ENCODE results near the gene MANF. TPM values are rescaled to one million over a fixed set of nuclear protein-coding genes. Genes with fewer than 3 reads are reported as not detected.

MANF gene
- total and polyA plus RNA-seq, 2 of the 13 experiments (the other 11 are each of a cell fraction or from before 2014, with no cell fraction given) = 55.4 to 269 TPM

GRCh38 chr3:51374456-51374855 lies 10.6 kb upstream of the MANF start:
- Histone ChIP-seq H3K4me2 (ENCODE audit: low read depth, low read length) (no peak overlapping the region), H4K20me1 (ENCODE audit: insufficient read depth, low read length) (no peaks in the 10 kb centered on the region), H3K27ac (ENCODE audit: extremely low read length, insufficient read depth, low read length) (no peak overlapping the region), H3K9ac (ENCODE audit: insufficient read depth, low read depth, low read length) (no peak overlapping the region), H3K27me3 (ENCODE audit: control insufficient read depth in 1 of 2, insufficient read depth in 2 of 2, low read length in 2 of 2) (peaks cover 7 to 62% of the 10 kb centered on the region in 2 experiments; a peak in 4 of 5 replicates), H3K79me2 (ENCODE audit: insufficient read depth, low read length) (no peaks in the 10 kb centered on the region), H3K36me3 (replicated peaks in 1 of 2; ENCODE audit: control insufficient read depth in 1 of 2, insufficient read depth in 2 of 2, low read length in 2 of 2) (no peaks in the 10 kb centered on the region), H2AFZ (ENCODE audit: low read length) (no peak overlapping the region), H3K9me3 (ENCODE audit: low read length) (no peaks in the 10 kb centered on the region), H3K4me3 (replicated peaks in 1 of 3; ENCODE audit: insufficient read depth in 1 of 3, low read depth in 2 of 3, low read length in 3 of 3) (no peak overlapping the region), H3K4me1 (ENCODE audit: insufficient read depth, low read length) (no peaks in the 10 kb centered on the region)
- CTCF ChIA-PET (ENCODE audit: low intra/inter-chr PET ratio, low total read pairs) = no interaction called here
- BruUV-seq (replicated peaks) = no TSS peak
- POLR2A ChIA-PET = no interaction called here
- intact Hi-C loops (cut with micrococcal nuclease; ENCODE audit: unreplicated experiment) = no loop called here
- ATAC-seq (no peak), DNase-seq (ENCODE audit: low spot score) (no peak), FAIRE-seq (no peak)
- in situ Hi-C loops (cut with HindIII; ENCODE audit: extremely low pct_ligation_motif_present, low pct_unique_long_range_greater_than_20kb) = loop anchor here (5.0 to 10.0 kb wide), 3 partner anchors 270 to 757 kb away; partner anchors contain the start of gene MAPKAPK3
- TF ChIP-seq ELF3 (CRISPR knock-in tag; IDR thresholded peaks at IDR 0.05) = no peak
- no peak for TF ChIP-seq FOXP4 (CRISPR knock-in tag; IDR thresholded peaks at IDR 0.05)
- TF ChIP-seq PLRG1 (conservative IDR thresholded peaks at IDR 0.05) = no peak
- no peak for TF ChIP-seq HMGA1 (CRISPR knock-in tag; conservative IDR thresholded peaks at IDR 0.05)
- no peak for TF ChIP-seq ZNF670 (CRISPR knock-in tag; IDR thresholded peaks at IDR 0.05; ENCODE audit: borderline replicate concordance)
- TF ChIP-seq ZXDC (CRISPR knock-in tag; IDR thresholded peaks at IDR 0.05) = no peak
- no peak for TF ChIP-seq KAT7 (CRISPR knock-in tag; IDR thresholded peaks at IDR 0.05; ENCODE audit: borderline replicate concordance)
- TF ChIP-seq NFIC (IDR thresholded peaks at IDR 0.05; ENCODE audit: low read length) = no peak
- TF ChIP-seq NFYC (CRISPR knock-in tag; IDR thresholded peaks at IDR 0.05) = no peak
- no peak for TF ChIP-seq ZNF558 (CRISPR knock-in tag; IDR thresholded peaks at IDR 0.05; ENCODE audit: borderline replicate concordance)
- no peak for TF ChIP-seq KLF9 (CRISPR knock-in tag; IDR thresholded peaks at IDR 0.05; ENCODE audit: low read depth)
- no peak for TF ChIP-seq BORCS8-MEF2B (CRISPR knock-in tag; IDR thresholded peaks at IDR 0.05)
- no peak for TF ChIP-seq EP300 (IDR thresholded peaks at IDR 0.05; ENCODE audit: low read depth in 2 of 2, low read length in 2 of 2)
- TF ChIP-seq EP300 (CRISPR knock-in tag; IDR thresholded peaks at IDR 0.05; ENCODE audit: borderline replicate concordance) = no peak
- TF ChIP-seq NCOA1 (CRISPR knock-in tag; IDR thresholded peaks at IDR 0.05) = no peak
- no peak for TF ChIP-seq WIZ (CRISPR knock-in tag; IDR thresholded peaks at IDR 0.05)
- no peak for TF ChIP-seq ZNF567 (CRISPR knock-in tag; IDR thresholded peaks at IDR 0.05; ENCODE audit: borderline replicate concordance)
- no peak for TF ChIP-seq THYN1 (CRISPR knock-in tag; IDR thresholded peaks at IDR 0.05; ENCODE audit: borderline replicate concordance, low read depth)
- 36% methylated on average over 4 of the region's 11 CpGs for WGBS (ENCODE audit: low lambda C conversion rate)

All from HepG2 (cell line).